ENCODE data around the gene CDC42BPA. TPM values are rescaled to one million over a fixed set of nuclear protein-coding genes. Genes with fewer than 3 reads are reported as not detected.

Gene CDC42BPA
- total and polyA plus RNA-seq, 7 experiments from 2014 or later: 0.05 to 2.0 (median 1.2) TPM; not detected in 1

DNA sequence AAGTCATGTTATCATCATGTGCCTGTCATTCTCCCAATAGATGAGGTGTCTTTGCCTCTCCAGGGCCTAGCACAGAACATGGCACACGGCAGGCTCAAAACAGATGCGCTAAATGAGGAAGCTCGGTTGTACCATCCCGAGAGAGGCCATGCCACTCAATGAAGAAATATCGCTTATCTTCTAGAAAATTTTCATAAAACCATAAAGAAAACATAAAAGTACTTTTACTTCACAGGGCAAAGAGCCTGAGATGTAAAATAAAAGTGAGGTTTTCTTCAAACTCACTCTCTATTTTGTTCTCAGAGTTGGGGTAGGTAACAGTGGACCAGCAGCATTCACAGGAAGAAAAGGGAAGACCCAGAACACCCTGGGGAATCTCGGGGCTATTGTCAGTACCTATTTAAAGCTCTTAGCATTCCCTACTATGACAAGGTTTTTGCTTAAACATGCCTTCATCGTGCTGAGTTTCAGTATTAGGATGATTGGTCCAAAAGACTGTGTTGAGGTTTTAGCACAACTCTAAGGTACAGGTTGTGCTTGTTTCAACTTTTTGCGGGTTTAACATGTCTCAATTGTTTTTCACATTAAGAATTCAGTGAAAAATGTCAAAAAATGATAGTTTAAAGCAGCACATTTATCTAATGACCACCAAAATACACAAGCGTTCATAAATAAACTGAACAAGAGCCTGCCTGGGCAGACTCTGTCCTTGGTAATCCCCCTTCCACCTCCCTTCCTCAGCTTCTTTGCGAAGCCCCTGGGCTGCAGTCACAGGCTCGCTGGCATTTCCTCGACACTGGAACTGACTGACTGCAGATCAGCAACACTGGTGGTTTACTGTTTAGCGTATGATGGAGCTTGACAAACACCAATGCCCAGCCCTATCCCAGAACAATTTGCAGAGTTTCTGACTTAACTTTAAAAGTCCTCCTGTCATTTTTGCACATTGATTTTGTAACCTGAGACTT lies 322.6 kb downstream of the CDC42BPA start:
- peak overlapping the region in 1 of 9 donors; percentile 10 for H3K27ac Mint-ChIP-seq
- Histone ChIP-seq H3K27ac (ENCODE audit: low read depth, low read length) (no peak overlapping the region), H3K36me3 (ENCODE audit: control insufficient read depth in 2 of 3, insufficient read depth in 3 of 3, low read length in 3 of 3) (no peaks in the 10 kb centered on the region), H3K4me3 (ENCODE audit: low read length) (no peak overlapping the region), H3K4me1 (ENCODE audit: control insufficient read depth in 2 of 2, insufficient read depth in 2 of 2, low read length in 2 of 2) (no peaks in the 10 kb centered on the region), H3K27me3 (ENCODE audit: control insufficient read depth in 2 of 2, insufficient read depth in 2 of 2, low read length in 2 of 2) (no peaks in the 10 kb centered on the region), H3K9me3 (ENCODE audit: control insufficient read depth in 2 of 3, low read length in 3 of 3) (no peaks in the 10 kb centered on the region)
- intact Hi-C loops (cut with micrococcal nuclease): no loop called here
- H3K4me1 Mint-ChIP-seq: peaks cover 0 to 2% (median 0%) of the 10 kb centered on the region in 7 donors
- no peak for ATAC-seq
- CTCF ChIA-PET: interaction anchor here (0.6 kb wide), 1 partner anchor 64 kb away, joined by 5 read pairs; no protein-coding TSS in a partner anchor
- peaks cover 0 to 5% (median 0%) of the 10 kb centered on the region in 5 donors for H3K36me3 Mint-ChIP-seq
- DNase-seq: no peak
- POLR2A ChIA-PET: interaction anchor here (0.6 kb wide), 1 partner anchor 1596 kb away, joined by 7 read pairs; no protein-coding TSS in a partner anchor
- H3K9me3 Mint-ChIP-seq: peaks cover 0 to 7% (median 0%) of the 10 kb centered on the region in 11 donors
- H3K4me3 Mint-ChIP-seq: no peak overlapping the region
- H3K27me3 Mint-ChIP-seq: peaks cover 0 to 4% (median 0%) of the 10 kb centered on the region in 5 donors

DNA sequence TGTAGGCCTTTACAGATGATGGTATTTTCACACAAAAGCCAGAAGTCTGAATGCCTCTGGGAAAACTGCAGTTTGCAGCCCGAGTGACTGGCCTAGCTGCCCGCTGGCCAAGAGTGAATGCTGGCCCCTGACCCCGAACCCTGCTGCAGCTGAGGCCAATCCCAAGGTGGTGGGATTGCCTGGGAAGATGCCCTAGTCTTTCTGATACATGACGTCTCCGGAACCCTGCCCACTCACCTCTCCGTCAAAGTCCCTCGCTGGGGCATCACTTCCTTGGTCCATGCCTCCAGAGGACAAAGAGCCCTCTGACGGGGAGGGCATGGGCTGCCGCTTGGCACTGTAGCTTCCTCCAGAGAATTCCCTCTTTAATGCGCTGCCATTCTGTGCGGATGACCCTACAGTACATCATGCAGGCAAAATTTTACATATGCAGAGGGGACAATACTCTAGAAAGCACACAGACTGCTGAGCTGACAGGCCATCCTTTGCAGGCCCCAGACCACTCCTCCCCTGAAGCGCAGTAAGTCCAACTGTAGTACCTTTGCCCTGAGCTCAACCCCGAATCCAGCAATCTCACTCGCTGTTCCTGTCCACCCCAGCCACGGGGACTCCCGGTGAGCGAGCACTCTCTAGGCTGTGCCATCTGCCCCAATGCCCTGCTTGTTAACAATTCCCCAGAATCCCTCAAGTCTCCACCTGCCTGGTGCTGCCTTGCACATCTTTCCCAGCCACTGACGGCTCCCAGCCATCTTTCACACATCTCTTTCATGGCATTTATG lies 323.5 kb downstream of the CDC42BPA start:
- peaks cover 5 to 11% (median 6%) of the 10 kb centered on the region in 7 donors for H3K4me1 Mint-ChIP-seq
- POLR2A ChIA-PET: no interaction called here
- Histone ChIP-seq H3K27ac (ENCODE audit: low read depth, low read length) (no peak overlapping the region), H3K9me3 (ENCODE audit: control insufficient read depth in 2 of 3, low read length in 3 of 3) (no peaks in the 10 kb centered on the region), H3K27me3 (ENCODE audit: control insufficient read depth in 2 of 2, insufficient read depth in 2 of 2, low read length in 2 of 2) (no peaks in the 10 kb centered on the region), H3K4me1 (ENCODE audit: control insufficient read depth in 2 of 2, insufficient read depth in 2 of 2, low read length in 2 of 2) (no peaks in the 10 kb centered on the region), H3K4me3 (ENCODE audit: low read length) (no peak overlapping the region), H3K36me3 (ENCODE audit: control insufficient read depth in 2 of 3, insufficient read depth in 3 of 3, low read length in 3 of 3) (no peaks in the 10 kb centered on the region)
- CTCF ChIA-PET: interaction anchor here (0.6 kb wide), 1 partner anchor 63 kb away, joined by 5 read pairs; no protein-coding TSS in a partner anchor
- peaks cover 0 to 4% (median 0%) of the 10 kb centered on the region in 5 donors for H3K27me3 Mint-ChIP-seq
- ATAC-seq (no peak), DNase-seq (no peak)
- no peak overlapping the region for H3K4me3 Mint-ChIP-seq
- peaks cover 0 to 5% (median 0%) of the 10 kb centered on the region in 5 donors for H3K36me3 Mint-ChIP-seq
- intact Hi-C loops (cut with micrococcal nuclease): no loop called here
- H3K9me3 Mint-ChIP-seq: peaks cover 0 to 7% (median 0%) of the 10 kb centered on the region in 11 donors
- H3K27ac Mint-ChIP-seq: peak overlapping the region in 1 of 9 donors; percentile 10

DNA sequence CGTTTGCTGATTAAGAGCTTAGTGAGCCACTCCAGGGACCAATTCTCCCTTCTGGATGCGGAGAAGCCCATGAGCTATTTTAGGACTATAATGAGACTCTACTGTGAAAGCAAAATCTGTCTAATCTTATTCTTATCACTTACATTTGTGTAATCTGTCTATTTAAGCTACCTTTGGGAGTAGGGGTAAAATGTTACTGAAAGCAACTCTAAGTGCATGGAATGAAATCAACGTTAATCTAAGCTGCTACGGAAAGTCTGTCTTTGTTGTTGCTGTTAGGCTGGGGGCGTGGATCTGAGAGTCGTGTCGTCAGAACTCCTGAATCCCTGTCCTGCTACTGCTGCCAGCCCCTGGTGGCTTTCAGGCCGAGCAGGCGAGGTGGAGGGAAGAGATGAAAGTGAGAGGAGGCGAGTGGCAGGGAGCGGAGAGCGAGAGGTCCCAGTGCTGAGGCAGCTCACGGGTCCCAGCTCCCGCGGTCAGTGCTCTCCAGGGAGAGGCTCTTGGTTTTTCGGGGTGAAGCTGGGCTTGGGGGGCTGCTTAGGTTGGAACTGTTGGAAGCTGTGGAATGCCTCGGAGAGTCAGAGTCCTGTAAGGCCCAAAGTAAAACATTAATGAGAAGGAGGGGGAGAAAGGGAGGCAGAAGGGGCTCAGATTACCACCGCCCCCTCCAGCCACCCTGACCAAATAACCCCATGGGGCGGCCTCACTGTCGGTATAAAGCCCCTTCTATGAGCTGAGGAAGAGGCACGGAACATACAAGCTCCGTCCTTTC lies 324.3 kb downstream of the CDC42BPA start:
- H3K4me1 ChIP-seq (ENCODE audit: control insufficient read depth in 2 of 2, insufficient read depth in 2 of 2, low read length in 2 of 2): peaks cover 0 to 2% of the 10 kb centered on the region in 2 donors
- H3K9me3 ChIP-seq (ENCODE audit: control insufficient read depth in 2 of 3, low read length in 3 of 3): no peaks in the 10 kb centered on the region
- no peak overlapping the region for H3K27ac ChIP-seq (ENCODE audit: low read depth, low read length)
- H3K27me3 ChIP-seq (ENCODE audit: control insufficient read depth in 2 of 2, insufficient read depth in 2 of 2, low read length in 2 of 2): no peaks in the 10 kb centered on the region
- Mint-ChIP-seq H3K27ac (no peak overlapping the region), H3K9me3 (peaks cover 0 to 7% (median 0%) of the 10 kb centered on the region in 11 donors), H3K4me3 (no peak overlapping the region), H3K4me1 (peaks cover 11 to 18% (median 13%) of the 10 kb centered on the region in 7 donors), H3K27me3 (peaks cover 0 to 4% (median 0%) of the 10 kb centered on the region in 5 donors), H3K36me3 (peaks cover 0 to 5% (median 0%) of the 10 kb centered on the region in 5 donors)
- no peak for DNase-seq
- H3K4me3 ChIP-seq (ENCODE audit: low read length): no peak overlapping the region
- intact Hi-C loops (cut with micrococcal nuclease): no loop called here
- ChIA-PET POLR2A (no interaction called here), CTCF (no interaction called here)
- H3K36me3 ChIP-seq (ENCODE audit: control insufficient read depth in 2 of 3, insufficient read depth in 3 of 3, low read length in 3 of 3): no peaks in the 10 kb centered on the region
- ATAC-seq: no peak

DNA sequence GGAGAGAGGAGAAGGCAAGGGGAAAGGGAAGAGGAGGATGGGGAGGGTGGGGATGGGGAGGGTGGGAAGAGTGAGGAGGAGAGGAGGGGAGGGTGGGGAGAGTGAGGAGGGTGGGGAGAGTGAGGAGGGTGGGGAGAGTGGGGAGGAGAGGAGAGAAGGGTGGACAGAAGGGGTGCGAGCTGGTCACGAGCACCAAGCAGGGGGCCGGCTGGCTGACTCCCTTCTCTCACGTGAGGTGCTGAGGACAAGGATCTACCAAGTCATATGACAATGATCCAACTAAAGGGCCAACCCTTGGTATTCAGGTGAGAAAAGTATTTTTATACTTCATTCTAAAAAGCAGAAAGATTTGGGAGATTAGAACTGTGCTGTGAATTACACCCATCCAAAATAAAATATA lies 326.4 kb downstream of the CDC42BPA start:
- H3K9me3 ChIP-seq (ENCODE audit: control insufficient read depth in 2 of 3, low read length in 3 of 3): no peaks in the 10 kb centered on the region
- H3K27me3 ChIP-seq (ENCODE audit: control insufficient read depth in 2 of 2, insufficient read depth in 2 of 2, low read length in 2 of 2): no peaks in the 10 kb centered on the region
- H3K4me3 Mint-ChIP-seq: no peak overlapping the region
- no peak for DNase-seq
- peaks cover 0 to 5% (median 2%) of the 10 kb centered on the region in 5 donors for H3K36me3 Mint-ChIP-seq
- H3K27me3 Mint-ChIP-seq: no peaks in the 10 kb centered on the region
- peaks cover 0 to 4% (median 0%) of the 10 kb centered on the region in 3 experiments for H3K36me3 ChIP-seq (ENCODE audit: control insufficient read depth in 2 of 3, insufficient read depth in 3 of 3, low read length in 3 of 3)
- peaks cover 12 to 24% (median 16%) of the 10 kb centered on the region in 7 donors for H3K4me1 Mint-ChIP-seq
- H3K27ac Mint-ChIP-seq: no peak overlapping the region
- ChIA-PET POLR2A (interaction anchor here (0.6 kb wide), 1 partner anchor 1547 kb away, joined by 5 read pairs; no protein-coding TSS in a partner anchor), CTCF (no interaction called here)
- no peak overlapping the region for H3K4me3 ChIP-seq (ENCODE audit: low read length)
- H3K4me1 ChIP-seq (ENCODE audit: control insufficient read depth in 2 of 2, insufficient read depth in 2 of 2, low read length in 2 of 2): peaks cover 0 to 4% of the 10 kb centered on the region in 2 donors
- H3K9me3 Mint-ChIP-seq: no peaks in the 10 kb centered on the region
- no peak overlapping the region for H3K27ac ChIP-seq (ENCODE audit: low read depth, low read length)
- intact Hi-C loops (cut with micrococcal nuclease): loop anchor here in 1 of 2 donors (2.0 kb wide), 1 partner anchor 51 kb away; the partner anchor contains the start of gene COQ8A
- ATAC-seq: no peak

DNA sequence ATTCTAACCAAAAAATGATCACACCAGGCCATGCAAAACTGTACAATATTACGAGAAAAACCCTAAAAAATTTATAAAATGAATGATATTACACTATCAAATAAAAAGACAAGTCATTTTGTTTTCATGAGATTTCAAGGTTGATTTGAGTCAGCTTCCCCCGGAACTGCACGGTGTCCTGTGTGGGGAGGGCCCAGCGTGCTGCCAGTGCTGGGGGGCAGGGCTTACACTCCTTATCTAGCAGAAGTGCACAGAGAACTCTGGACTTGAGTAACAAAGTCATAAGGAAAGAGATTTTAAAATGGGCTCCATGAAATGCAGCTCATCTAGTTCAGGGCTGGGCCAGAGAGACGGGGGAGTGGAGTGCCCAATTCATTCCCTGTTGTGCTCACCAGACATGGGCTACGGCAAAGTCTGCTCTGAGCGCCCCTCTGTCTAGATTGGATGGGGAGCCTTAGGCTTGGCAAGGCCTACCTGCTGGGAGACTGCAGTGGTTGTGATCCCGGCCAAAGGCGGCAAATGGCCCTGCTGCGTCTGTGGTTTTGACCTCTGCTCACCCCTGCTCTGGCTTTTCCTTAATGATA lies 328.1 kb downstream of the CDC42BPA start:
- CTCF ChIA-PET: no interaction called here
- intact Hi-C loops (cut with micrococcal nuclease): loop anchor here in 1 of 2 donors (2.0 kb wide), 1 partner anchor 49 kb away; the partner anchor contains the start of gene COQ8A

More for the DNA sequence above, 328.1 kb downstream of the CDC42BPA start:
- DNase-seq: peak in 4 of 9 donors; percentile 8 to 16 (median 12)
- POLR2A ChIA-PET: interaction anchor here (0.7 to 1.0 kb wide), 2 partner anchors 50 to 260 kb away, joined by 3 read pairs; partner anchors contain the start of gene COQ8A
- no peak overlapping the region for H3K27ac ChIP-seq (ENCODE audit: low read depth, low read length)
- H3K27me3 ChIP-seq (ENCODE audit: control insufficient read depth in 2 of 2, insufficient read depth in 2 of 2, low read length in 2 of 2): no peaks in the 10 kb centered on the region
- peaks cover 0 to 4% of the 10 kb centered on the region in 2 donors for H3K4me1 ChIP-seq (ENCODE audit: control insufficient read depth in 2 of 2, insufficient read depth in 2 of 2, low read length in 2 of 2)
- ATAC-seq: peak; percentile 84
- H3K9me3 Mint-ChIP-seq: no peaks in the 10 kb centered on the region
- H3K4me3 Mint-ChIP-seq: peak overlapping the region in 6 of 10 donors; percentile 12 to 65 (median 40)
- peaks cover 12 to 28% (median 16%) of the 10 kb centered on the region in 7 donors for H3K4me1 Mint-ChIP-seq
- H3K36me3 ChIP-seq (ENCODE audit: control insufficient read depth in 2 of 3, insufficient read depth in 3 of 3, low read length in 3 of 3): peaks cover 0 to 21% (median 0%) of the 10 kb centered on the region in 3 experiments
- no peak overlapping the region for H3K4me3 ChIP-seq (ENCODE audit: low read length)
- peaks cover 3 to 18% (median 17%) of the 10 kb centered on the region in 5 donors for H3K36me3 Mint-ChIP-seq
- no peaks in the 10 kb centered on the region for H3K9me3 ChIP-seq (ENCODE audit: control insufficient read depth in 2 of 3, low read length in 3 of 3)
- H3K27me3 Mint-ChIP-seq: no peaks in the 10 kb centered on the region
- peak overlapping the region in 8 of 9 donors; percentile 5 to 86 (median 76) for H3K27ac Mint-ChIP-seq

Measured in naive thymus-derived CD4-positive, alpha-beta T cell (primary cell).